T-helper 1 cell treated with Interleukin-12 subunit alpha and Interleukin-12 subunit beta and Interleukin-4 antibody, amounts not matched to agents 30 μg/mL and 1 μg/mL, for 36 hours (primary cell): ENCODE measurements around the gene SPATA18.

Experiments used
- H3K27ac Mint-ChIP-seq: one replicate; pipeline ENCODE4 v1.8.0; 2021; ENCODE audit warnings: mild to moderate bottlenecking, mixed read lengths
- H3K27me3 Mint-ChIP-seq: one replicate; pipeline ENCODE4 v1.8.0; 2021; ENCODE audit warnings: low read depth, mixed read lengths
- H3K36me3 Mint-ChIP-seq: one replicate; pipeline ENCODE4 v1.8.0; 2021; ENCODE audit warnings: low read depth, mixed read lengths
- H3K4me1 Mint-ChIP-seq: one replicate; pipeline ENCODE4 v1.8.0; 2021; ENCODE audit warnings: low read depth, mixed read lengths
- H3K4me3 Mint-ChIP-seq: one replicate; pipeline ENCODE4 v1.8.0; 2021; ENCODE audit warnings: mild to moderate bottlenecking, moderate library complexity, mixed read lengths
- H3K9me3 Mint-ChIP-seq: one replicate; pipeline ENCODE4 v1.8.0; 2021; ENCODE audit warnings: mixed read lengths

The SPATA18 gene

GRCh38 chr4:52035190-52035589, 15.9 kb upstream of the SPATA18 start:
- H3K4me1 Mint-ChIP-seq: peaks cover 27% of the 10 kb centered on the region
- H3K27ac Mint-ChIP-seq: no peak overlapping the region
- H3K36me3 Mint-ChIP-seq: peaks cover 10% of the 10 kb centered on the region
- peaks cover 14% of the 10 kb centered on the region for H3K27me3 Mint-ChIP-seq
- H3K9me3 Mint-ChIP-seq: no peaks in the 10 kb centered on the region
- H3K4me3 Mint-ChIP-seq: no peak overlapping the region

- peaks cover 24% of the 10 kb centered on the region for H3K4me1 Mint-ChIP-seq
- peak overlapping the region; percentile 51 for H3K27ac Mint-ChIP-seq
- H3K27me3 Mint-ChIP-seq: peaks cover 28% of the 10 kb centered on the region
- peaks cover 7% of the 10 kb centered on the region for H3K36me3 Mint-ChIP-seq
- no peaks in the 10 kb centered on the region for H3K9me3 Mint-ChIP-seq
- peak overlapping the region; percentile 82 for H3K4me3 Mint-ChIP-seq
Measured at GRCh38 chr4:52036886-52037530, 14.1 kb upstream of the SPATA18 start.

- peak overlapping the region; percentile 51 for H3K27ac Mint-ChIP-seq
- H3K4me1 Mint-ChIP-seq: peaks cover 24% of the 10 kb centered on the region
- peak overlapping the region; percentile 82 for H3K4me3 Mint-ChIP-seq
- peaks cover 33% of the 10 kb centered on the region for H3K27me3 Mint-ChIP-seq
- H3K36me3 Mint-ChIP-seq: peaks cover 7% of the 10 kb centered on the region
- no peaks in the 10 kb centered on the region for H3K9me3 Mint-ChIP-seq
Measured at GRCh38 chr4:52037689-52038102, 13.4 kb upstream of the SPATA18 start.

- Mint-ChIP-seq H3K4me1 (peaks cover 24% of the 10 kb centered on the region), H3K36me3 (peaks cover 7% of the 10 kb centered on the region), H3K27ac (peak within 1 kb of the TSS; percentile 51), H3K4me3 (peak within 1 kb of the TSS; percentile 83), H3K9me3 (no peaks in the 10 kb centered on the region), H3K27me3 (peaks cover 38% of the 10 kb centered on the region)
Measured at GRCh38 chr4:52038103-52038912, 12.8 kb upstream of the SPATA18 start, which contains the start of gene SGCB. Gene SGCB (minus strand): TSS chr4:52038299. CDS start chr4:52038259, 40 bp downstream.

GRCh38 chr4:52045028-52045427, 6.1 kb upstream of the SPATA18 start:
- no peaks in the 10 kb centered on the region for H3K4me1 Mint-ChIP-seq
- no peaks in the 10 kb centered on the region for H3K9me3 Mint-ChIP-seq
- no peaks in the 10 kb centered on the region for H3K36me3 Mint-ChIP-seq
- H3K4me3 Mint-ChIP-seq: no peak overlapping the region
- peaks cover 64% of the 10 kb centered on the region for H3K27me3 Mint-ChIP-seq
- H3K27ac Mint-ChIP-seq: no peak overlapping the region

- H3K9me3 Mint-ChIP-seq: no peaks in the 10 kb centered on the region
- H3K4me3 Mint-ChIP-seq: no peak overlapping the region
- H3K4me1 Mint-ChIP-seq: peaks cover 12% of the 10 kb centered on the region
- peaks cover 68% of the 10 kb centered on the region for H3K27me3 Mint-ChIP-seq
- H3K36me3 Mint-ChIP-seq: no peaks in the 10 kb centered on the region
- no peak overlapping the region for H3K27ac Mint-ChIP-seq
Measured at GRCh38 chr4:52049266-52049665, 1.8 kb upstream of the SPATA18 start.

GRCh38 chr4:52051615-52052474, 741 bp downstream of the SPATA18 start:
- Mint-ChIP-seq H3K4me1 (peaks cover 12% of the 10 kb centered on the region), H3K27me3 (peaks cover 74% of the 10 kb centered on the region), H3K36me3 (no peaks in the 10 kb centered on the region), H3K27ac (no peak overlapping the region), H3K4me3 (peak overlapping the region; percentile 72), H3K9me3 (no peaks in the 10 kb centered on the region)

GRCh38 chr4:52052475-52052780, 1.3 kb downstream of the SPATA18 start:
- H3K27me3 Mint-ChIP-seq: peaks cover 73% of the 10 kb centered on the region
- H3K36me3 Mint-ChIP-seq: no peaks in the 10 kb centered on the region
- H3K27ac Mint-ChIP-seq: no peak overlapping the region
- peaks cover 12% of the 10 kb centered on the region for H3K4me1 Mint-ChIP-seq
- peak overlapping the region; percentile 72 for H3K4me3 Mint-ChIP-seq
- no peaks in the 10 kb centered on the region for H3K9me3 Mint-ChIP-seq

- H3K9me3 Mint-ChIP-seq: no peaks in the 10 kb centered on the region
- H3K36me3 Mint-ChIP-seq: no peaks in the 10 kb centered on the region
- no peak overlapping the region for H3K27ac Mint-ChIP-seq
- H3K27me3 Mint-ChIP-seq: peaks cover 66% of the 10 kb centered on the region
- H3K4me1 Mint-ChIP-seq: peaks cover 12% of the 10 kb centered on the region
- no peak overlapping the region for H3K4me3 Mint-ChIP-seq
Measured at GRCh38 chr4:52054254-52054653, 3.1 kb downstream of the SPATA18 start.

- Mint-ChIP-seq H3K4me1 (peaks cover 5% of the 10 kb centered on the region), H3K4me3 (no peak overlapping the region), H3K27me3 (peaks cover 46% of the 10 kb centered on the region), H3K9me3 (no peaks in the 10 kb centered on the region), H3K27ac (no peak overlapping the region), H3K36me3 (no peaks in the 10 kb centered on the region)
Measured at GRCh38 chr4:52057196-52057595, 6.1 kb downstream of the SPATA18 start.

- no peaks in the 10 kb centered on the region for H3K4me1 Mint-ChIP-seq
- no peaks in the 10 kb centered on the region for H3K36me3 Mint-ChIP-seq
- H3K27me3 Mint-ChIP-seq: peaks cover 36% of the 10 kb centered on the region
- no peaks in the 10 kb centered on the region for H3K9me3 Mint-ChIP-seq
- H3K27ac Mint-ChIP-seq: no peak overlapping the region
- no peak overlapping the region for H3K4me3 Mint-ChIP-seq
Measured at GRCh38 chr4:52058275-52058674, 7.2 kb downstream of the SPATA18 start.

- Mint-ChIP-seq H3K27ac (no peak overlapping the region), H3K4me1 (no peaks in the 10 kb centered on the region), H3K27me3 (peaks cover 25% of the 10 kb centered on the region), H3K4me3 (no peak overlapping the region), H3K36me3 (no peaks in the 10 kb centered on the region), H3K9me3 (no peaks in the 10 kb centered on the region)
Measured at GRCh38 chr4:52059372-52059771, 8.3 kb downstream of the SPATA18 start.

- H3K4me1 Mint-ChIP-seq: no peaks in the 10 kb centered on the region
- no peaks in the 10 kb centered on the region for H3K9me3 Mint-ChIP-seq
- peaks cover 4% of the 10 kb centered on the region for H3K27me3 Mint-ChIP-seq
- no peak overlapping the region for H3K4me3 Mint-ChIP-seq
- no peak overlapping the region for H3K27ac Mint-ChIP-seq
- H3K36me3 Mint-ChIP-seq: no peaks in the 10 kb centered on the region
Measured at GRCh38 chr4:52069571-52069970, 18.5 kb downstream of the SPATA18 start.

GRCh38 chr4:52071791-52072546, 20.9 kb downstream of the SPATA18 start:
- Mint-ChIP-seq H3K4me1 (no peaks in the 10 kb centered on the region), H3K36me3 (no peaks in the 10 kb centered on the region), H3K4me3 (no peak overlapping the region), H3K27me3 (peaks cover 16% of the 10 kb centered on the region), H3K9me3 (no peaks in the 10 kb centered on the region), H3K27ac (no peak overlapping the region)
